Measurements from ENCODE around the gene CHST13. TPM values are rescaled to one million over a fixed set of nuclear protein-coding genes. Genes with fewer than 3 reads are reported as not detected.

The CHST13 gene
- total RNA-seq, 4 donors from 2014 or later: 0.32 TPM; not detected in 3

DNA sequence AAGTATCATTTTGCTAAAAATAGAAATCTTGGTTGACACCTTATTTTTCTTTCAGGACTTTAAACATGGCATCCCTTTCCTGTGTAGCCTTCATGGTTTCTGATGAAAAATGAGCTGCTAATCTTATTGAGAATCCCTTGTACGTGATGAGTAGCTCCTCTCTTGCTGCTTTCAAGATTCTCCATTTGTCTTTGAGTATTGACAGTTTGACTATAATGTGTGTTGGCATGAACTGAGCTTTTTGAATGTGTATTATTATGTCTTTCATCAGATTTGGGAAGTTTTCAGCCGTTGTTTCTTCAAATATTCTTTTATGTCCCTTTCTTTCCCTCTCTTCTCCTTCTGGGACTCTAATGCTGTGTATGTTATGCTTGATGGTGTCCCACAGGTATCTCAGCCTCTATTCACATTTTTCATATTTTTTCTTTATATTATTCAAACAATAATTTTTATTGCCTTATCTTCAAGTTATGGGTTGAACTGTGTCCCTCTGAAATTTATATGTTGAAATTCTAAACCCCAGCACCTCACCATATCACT is 38.9 kb downstream of the CHST13 start:
- intact Hi-C loops (cut with DNase I; ENCODE audit: low total_unique reads): no loop called here

DNA sequence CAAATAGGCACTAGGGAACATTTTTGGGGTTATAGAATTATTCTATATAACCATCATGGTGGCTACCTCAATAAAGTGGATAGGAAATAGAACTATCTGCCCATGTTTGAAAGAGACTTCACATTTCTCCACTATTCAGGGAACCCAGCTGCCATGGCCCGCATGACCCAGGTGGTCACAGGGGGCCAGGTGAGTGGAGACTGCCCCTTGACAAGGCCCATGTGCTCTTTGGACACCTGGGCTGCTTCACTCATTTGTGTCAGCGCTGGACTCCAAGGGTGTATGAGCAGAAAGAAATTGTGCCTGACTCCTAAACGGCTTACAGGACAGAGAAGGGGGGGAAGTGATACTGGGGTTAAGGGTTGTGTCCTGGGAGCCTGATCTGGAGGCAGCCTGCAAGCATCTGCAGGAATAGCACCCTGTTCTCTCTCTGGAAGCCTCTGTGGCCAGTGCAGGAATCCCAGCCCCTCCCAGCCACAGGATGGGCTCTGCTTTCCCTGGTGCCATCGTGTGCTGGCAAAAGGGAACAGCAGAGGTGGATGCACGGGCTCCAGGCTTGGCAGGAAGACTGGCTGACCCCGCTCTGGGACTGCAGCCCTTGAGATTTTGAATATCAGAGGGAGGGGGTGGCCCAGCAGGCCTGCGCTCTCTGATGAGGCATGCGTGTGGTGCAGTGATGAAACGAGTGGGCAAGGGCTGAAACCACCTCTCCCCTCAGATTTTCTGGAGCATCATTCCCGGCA is 43.9 kb downstream of the CHST13 start:
- TF ChIP-seq, protein P1, sequence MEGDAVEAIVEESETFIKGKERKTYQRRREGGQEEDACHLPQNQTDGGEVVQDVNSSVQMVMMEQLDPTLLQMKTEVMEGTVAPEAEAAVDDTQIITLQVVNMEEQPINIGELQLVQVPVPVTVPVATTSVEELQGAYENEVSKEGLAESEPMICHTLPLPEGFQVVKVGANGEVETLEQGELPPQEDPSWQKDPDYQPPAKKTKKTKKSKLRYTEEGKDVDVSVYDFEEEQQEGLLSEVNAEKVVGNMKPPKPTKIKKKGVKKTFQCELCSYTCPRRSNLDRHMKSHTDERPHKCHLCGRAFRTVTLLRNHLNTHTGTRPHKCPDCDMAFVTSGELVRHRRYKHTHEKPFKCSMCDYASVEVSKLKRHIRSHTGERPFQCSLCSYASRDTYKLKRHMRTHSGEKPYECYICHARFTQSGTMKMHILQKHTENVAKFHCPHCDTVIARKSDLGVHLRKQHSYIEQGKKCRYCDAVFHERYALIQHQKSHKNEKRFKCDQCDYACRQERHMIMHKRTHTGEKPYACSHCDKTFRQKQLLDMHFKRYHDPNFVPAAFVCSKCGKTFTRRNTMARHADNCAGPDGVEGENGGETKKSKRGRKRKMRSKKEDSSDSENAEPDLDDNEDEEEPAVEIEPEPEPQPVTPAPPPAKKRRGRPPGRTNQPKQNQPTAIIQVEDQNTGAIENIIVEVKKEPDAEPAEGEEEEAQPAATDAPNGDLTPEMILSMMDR (IDR thresholded peaks at IDR 0.05): no peak
- TF ChIP-seq POLR2A (IDR thresholded peaks at IDR 0.05): no peak
- DNase-seq (ENCODE audit: low spot score in 2 of 2): no peak
- 73 to 78% methylated on average over 8 to 10 of the region's 10 CpGs for WGBS, 2 donors
- intact Hi-C loops (cut with DNase I; ENCODE audit: low total_unique reads): no loop called here
- no peak overlapping the region for H3K4me3 ChIP-seq (ENCODE audit: low read depth, poor library complexity, severe bottlenecking)

More for the DNA sequence above, 38.9 kb downstream of the CHST13 start:
- 75 to 78% methylated on average over 2 of the region's 2 CpGs for WGBS, 2 donors
- H3K4me3 ChIP-seq (ENCODE audit: low read depth, poor library complexity, severe bottlenecking): no peak overlapping the region
- DNase-seq (ENCODE audit: low spot score in 2 of 2): no peak
- TF ChIP-seq POLR2A (IDR thresholded peaks at IDR 0.05): no peak
- TF ChIP-seq, protein P1 (IDR thresholded peaks at IDR 0.05): no peak

DNA sequence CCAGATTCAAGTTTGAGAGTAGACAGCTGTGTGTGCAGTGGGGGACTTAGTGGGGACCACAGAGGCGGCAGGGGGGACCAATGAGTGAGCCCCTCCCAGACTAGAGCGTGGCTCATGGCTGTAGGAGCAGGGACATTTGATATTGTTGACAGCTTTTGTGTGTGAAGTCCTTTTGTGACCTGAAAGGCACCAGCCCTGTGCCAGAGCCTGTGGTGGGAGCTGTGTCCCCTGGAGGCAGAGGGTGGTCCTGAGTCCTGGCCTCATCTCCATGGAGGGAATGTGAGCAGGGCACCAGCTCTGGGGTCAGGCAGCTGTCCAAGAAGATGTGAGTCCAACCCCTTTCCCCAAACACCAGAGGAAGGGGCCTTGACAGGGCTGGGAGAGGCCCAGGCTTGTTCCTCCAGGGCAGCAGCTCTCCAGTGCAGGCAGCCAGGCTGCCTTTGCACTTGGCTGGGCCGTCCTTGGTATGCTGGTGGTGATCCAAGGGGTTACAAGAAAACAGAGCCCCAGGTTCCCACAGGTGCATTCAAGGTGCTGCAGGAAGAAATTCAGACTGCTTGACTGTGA is 44.9 kb downstream of the CHST13 start:
- no peak overlapping the region for H3K4me3 ChIP-seq (ENCODE audit: low read depth, poor library complexity, severe bottlenecking)
- DNase-seq (ENCODE audit: low spot score in 2 of 2): no peak
- 40 to 59% methylated on average over 3 of the region's 3 CpGs for WGBS, 2 donors

DNA sequence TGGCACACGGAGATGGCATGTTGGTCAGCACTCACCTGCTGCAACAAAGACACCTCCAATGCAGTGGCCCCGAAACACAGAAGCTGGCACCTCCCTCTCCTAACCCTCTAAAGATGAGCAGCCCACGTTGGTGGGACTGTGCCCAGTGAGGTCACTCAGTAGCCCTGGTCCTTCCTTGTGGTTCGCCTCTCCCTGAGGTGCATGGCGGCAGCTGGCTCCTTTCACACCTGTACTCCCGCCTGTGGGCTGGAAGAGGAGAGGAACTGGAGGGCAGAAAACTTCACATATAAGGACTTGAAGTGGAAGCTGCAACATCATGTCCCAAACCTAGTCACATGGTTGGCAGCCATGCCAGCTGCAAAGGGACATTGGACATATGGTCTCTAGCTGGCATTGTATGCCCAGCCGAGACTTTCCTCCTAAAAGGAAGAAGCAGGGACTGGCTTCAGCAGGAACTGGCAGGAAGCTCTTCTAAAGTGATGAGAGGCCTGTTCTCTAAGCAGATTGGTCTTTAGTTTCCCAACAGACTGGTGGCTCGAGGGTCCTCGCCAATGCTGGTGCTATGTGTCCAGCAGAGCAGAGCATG is 45.5 kb downstream of the CHST13 start:
- H3K4me3 ChIP-seq (ENCODE audit: low read depth, poor library complexity, severe bottlenecking): no peak overlapping the region
- TF ChIP-seq POLR2A (IDR thresholded peaks at IDR 0.05): no peak
- TF ChIP-seq, protein P1 (IDR thresholded peaks at IDR 0.05): no peak
- 85 to 86% methylated on average over 9 of the region's 9 CpGs for WGBS, 2 donors
- no peak for DNase-seq (ENCODE audit: low spot score in 2 of 2)
- intact Hi-C loops (cut with DNase I; ENCODE audit: low total_unique reads): no loop called here

More for the DNA sequence above, 44.9 kb downstream of the CHST13 start:
- intact Hi-C loops (cut with DNase I; ENCODE audit: low total_unique reads): no loop called here
- no peak for TF ChIP-seq POLR2A (IDR thresholded peaks at IDR 0.05)
- TF ChIP-seq, protein P1 (IDR thresholded peaks at IDR 0.05): no peak

DNA sequence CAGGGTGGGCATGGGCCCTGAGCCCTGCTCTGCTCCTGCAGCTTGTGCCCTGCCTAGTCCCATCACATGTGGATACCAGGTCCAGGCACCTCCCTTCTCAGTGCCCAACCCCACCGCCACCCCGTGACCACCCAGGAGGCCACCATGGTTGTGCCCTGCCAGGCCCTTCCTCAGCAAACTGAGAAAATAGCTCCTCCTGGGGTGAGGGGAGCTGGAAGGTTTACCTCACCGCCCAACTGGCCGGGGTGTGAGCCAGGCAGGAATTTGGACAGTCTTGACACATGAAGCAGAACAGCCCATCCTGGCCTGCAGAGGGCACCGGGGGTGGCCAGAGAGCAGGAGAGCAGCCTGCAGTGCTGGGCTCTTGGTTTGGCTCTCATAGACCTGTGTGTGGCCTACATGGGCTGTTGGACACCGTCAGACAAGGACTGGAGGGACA is 46.2 kb downstream of the CHST13 start:
- intact Hi-C loops (cut with DNase I; ENCODE audit: low total_unique reads): no loop called here

DNA sequence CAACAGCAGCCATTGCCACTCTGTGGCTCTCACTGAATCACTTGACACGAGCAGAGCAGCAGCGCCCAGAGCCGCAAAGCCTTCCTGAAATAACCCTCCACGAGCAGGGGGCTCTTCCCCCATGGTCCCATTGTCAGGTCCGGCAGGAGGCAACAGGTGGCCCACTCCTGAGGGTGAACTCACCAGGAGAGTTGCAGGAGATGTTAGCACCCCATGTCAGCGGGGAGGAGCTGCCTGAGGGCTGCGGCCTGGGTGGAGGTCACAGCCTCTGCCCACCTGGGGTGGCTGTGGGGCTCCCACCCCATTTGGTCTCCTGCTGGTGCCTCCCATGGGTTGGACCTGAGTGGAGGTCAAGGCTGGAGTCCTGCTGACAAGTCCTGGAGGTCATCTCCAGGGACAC is 47.1 kb downstream of the CHST13 start:
- WGBS, 2 donors: 93 to 100% methylated on average over 4 to 5 of the region's 7 CpGs
- TF ChIP-seq POLR2A (IDR thresholded peaks at IDR 0.05): no peak
- TF ChIP-seq, protein P1 (IDR thresholded peaks at IDR 0.05): no peak
- peak in 1 of 2 donors; percentile 80 for DNase-seq (ENCODE audit: low spot score in 2 of 2)
- no peak overlapping the region for H3K4me3 ChIP-seq (ENCODE audit: low read depth, poor library complexity, severe bottlenecking)
- intact Hi-C loops (cut with DNase I; ENCODE audit: low total_unique reads): no loop called here

More for the DNA sequence above, 46.2 kb downstream of the CHST13 start:
- WGBS, 2 donors: 70 to 80% methylated on average over 6 of the region's 6 CpGs
- no peak for DNase-seq (ENCODE audit: low spot score in 2 of 2)
- no peak for TF ChIP-seq POLR2A (IDR thresholded peaks at IDR 0.05)
- H3K4me3 ChIP-seq (ENCODE audit: low read depth, poor library complexity, severe bottlenecking): no peak overlapping the region

Measured in lower leg skin (tissue), 4 donors.